DND-41 (cell line): ENCODE results near the gene HDDC3.

Experiments
- ATAC-seq: fragments of 200-7000 bp; cut with Tn5 transposase; 3 replicates; pipeline ENCODE4 v1.9.1; 2021; ENCODE audit warnings: low read depth; ENCODE audit not compliant: insufficient read depth
- DNase-seq: peaks from one replicate; pipeline ENCODE4 v3.0.0-alpha.2; 2020
- H2AFZ ChIP-seq: 2 replicates; pipeline ENCODE4 v1.6.0; 2012; ENCODE audit warnings: low read depth, low read length
- H3K27ac ChIP-seq: 2 replicates; pipeline ENCODE4 v1.5.1; 2012; ENCODE audit warnings: low read length, inconsistent platforms
- H3K27me3 ChIP-seq: fragments of 200-600 bp; sonication (generic); 2 replicates; pipeline ENCODE4 v1.6.0; 2012; ENCODE audit warnings: low read length, mild to moderate bottlenecking, inconsistent platforms; ENCODE audit not compliant: insufficient read depth, poor library complexity
- H3K36me3 ChIP-seq: 2 replicates; pipeline ENCODE4 v1.5.1; 2012; ENCODE audit warnings: low read length, inconsistent platforms; ENCODE audit not compliant: insufficient read depth
- H3K4me1 ChIP-seq: 2 replicates; pipeline ENCODE4 v1.5.1; 2012; ENCODE audit warnings: mild to moderate bottlenecking, low read length; ENCODE audit not compliant: insufficient read depth
- H3K4me2 ChIP-seq: 2 replicates; pipeline ENCODE4 v1.6.0; 2012; ENCODE audit warnings: mild to moderate bottlenecking, moderate library complexity, low read length, inconsistent platforms; ENCODE audit not compliant: insufficient read depth
- H3K4me3 ChIP-seq, 2 experiments: fragments of 200-600 bp in 1 of 2; shearing (Covaris generic) in 1 of 2; 2 replicates each; pipeline ENCODE4 v1.5.1; 2012 to 2016; ENCODE audit warnings: inconsistent platforms in 2 of 2, low read length in 2 of 2, mild to moderate bottlenecking in 2 of 2, low read depth in 1 of 2, moderate library complexity in 1 of 2
- H3K79me2 ChIP-seq: 2 replicates; pipeline ENCODE4 v1.6.0; 2012; ENCODE audit warnings: low read length, inconsistent platforms; ENCODE audit not compliant: insufficient read depth
- H3K9ac ChIP-seq: 2 replicates; pipeline ENCODE4 v1.6.0; 2012; ENCODE audit warnings: low read depth, mild to moderate bottlenecking, inconsistent platforms, low read length, moderate library complexity
- H3K9me3 ChIP-seq: 2 replicates; pipeline ENCODE4 v1.5.1; 2012; ENCODE audit warnings: low read length, moderate library complexity, mild to moderate bottlenecking, inconsistent platforms; ENCODE audit not compliant: insufficient read depth, severe bottlenecking
- H4K20me1 ChIP-seq: 2 replicates; pipeline ENCODE4 v1.6.0; 2012; ENCODE audit warnings: low read length; ENCODE audit not compliant: insufficient read depth
- EZH2 ChIP-seq: IDR thresholded peaks from 3 replicates; pipeline ENCODE4 v1.6.1; 2012; ENCODE audit warnings: borderline replicate concordance, low read depth, mild to moderate bottlenecking, moderate library complexity, low read length, inconsistent platforms; ENCODE audit not compliant: severe bottlenecking
- TF ChIP-seq, protein P1 (sequence below): IDR thresholded peaks from 2 replicates; pipeline ENCODE4 v1.5.1; 2012; ENCODE audit warnings: borderline replicate concordance, low read length, moderate library complexity, mild to moderate bottlenecking; ENCODE audit not compliant: poor library complexity, severe bottlenecking; ENCODE audit errors: extremely low read depth

The HDDC3 gene

GRCh38 chr15:90889736-90890456 lies 42.5 kb downstream of the HDDC3 start:
- Histone ChIP-seq H3K36me3 (no peaks in the 10 kb centered on the region), H3K9ac (no peak overlapping the region)

GRCh38 chr15:90889313-90889730 lies 43.0 kb downstream of the HDDC3 start:
- peaks cover 6% of the 10 kb centered on the region; the same call in 1 of the 2 replicates for H4K20me1 ChIP-seq
- no peak overlapping the region for H3K4me2 ChIP-seq
- TF ChIP-seq, protein P1, sequence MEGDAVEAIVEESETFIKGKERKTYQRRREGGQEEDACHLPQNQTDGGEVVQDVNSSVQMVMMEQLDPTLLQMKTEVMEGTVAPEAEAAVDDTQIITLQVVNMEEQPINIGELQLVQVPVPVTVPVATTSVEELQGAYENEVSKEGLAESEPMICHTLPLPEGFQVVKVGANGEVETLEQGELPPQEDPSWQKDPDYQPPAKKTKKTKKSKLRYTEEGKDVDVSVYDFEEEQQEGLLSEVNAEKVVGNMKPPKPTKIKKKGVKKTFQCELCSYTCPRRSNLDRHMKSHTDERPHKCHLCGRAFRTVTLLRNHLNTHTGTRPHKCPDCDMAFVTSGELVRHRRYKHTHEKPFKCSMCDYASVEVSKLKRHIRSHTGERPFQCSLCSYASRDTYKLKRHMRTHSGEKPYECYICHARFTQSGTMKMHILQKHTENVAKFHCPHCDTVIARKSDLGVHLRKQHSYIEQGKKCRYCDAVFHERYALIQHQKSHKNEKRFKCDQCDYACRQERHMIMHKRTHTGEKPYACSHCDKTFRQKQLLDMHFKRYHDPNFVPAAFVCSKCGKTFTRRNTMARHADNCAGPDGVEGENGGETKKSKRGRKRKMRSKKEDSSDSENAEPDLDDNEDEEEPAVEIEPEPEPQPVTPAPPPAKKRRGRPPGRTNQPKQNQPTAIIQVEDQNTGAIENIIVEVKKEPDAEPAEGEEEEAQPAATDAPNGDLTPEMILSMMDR = no peak
- TF ChIP-seq EZH2 = no peak
- no peaks in the 10 kb centered on the region for H3K27me3 ChIP-seq
- H3K9ac ChIP-seq = no peak overlapping the region
- DNase-seq = peak; percentile 52
- H3K9me3 ChIP-seq = no peaks in the 10 kb centered on the region
- no peak overlapping the region for H3K4me3 ChIP-seq
- H3K4me1 ChIP-seq = peaks cover 22% of the 10 kb centered on the region
- no peak overlapping the region for H3K27ac ChIP-seq
- no peaks in the 10 kb centered on the region for H3K79me2 ChIP-seq
- H3K36me3 ChIP-seq = no peaks in the 10 kb centered on the region
- peak; percentile 74 for ATAC-seq
- no peak overlapping the region for H2AFZ ChIP-seq

More at GRCh38 chr15:90889736-90890456, 42.5 kb downstream of the HDDC3 start:
- no peak for TF ChIP-seq EZH2
- TF ChIP-seq, protein P1 = no peak
- H3K27ac ChIP-seq = no peak overlapping the region
- DNase-seq = peak; percentile 59
- peaks cover 22% of the 10 kb centered on the region for H3K4me1 ChIP-seq
- no peak overlapping the region for H2AFZ ChIP-seq
- peak; percentile 75 for ATAC-seq
- no peaks in the 10 kb centered on the region for H3K27me3 ChIP-seq
- H3K79me2 ChIP-seq = no peaks in the 10 kb centered on the region
- H3K4me3 ChIP-seq = no peak overlapping the region
- H3K9me3 ChIP-seq = no peaks in the 10 kb centered on the region
- peaks cover 4% of the 10 kb centered on the region; the same call in 1 of the 2 replicates for H4K20me1 ChIP-seq
- H3K4me2 ChIP-seq = 0 out of 2 replicates have a peak overlapping the region, but pooled peaks have one; percentile 27

DNA sequence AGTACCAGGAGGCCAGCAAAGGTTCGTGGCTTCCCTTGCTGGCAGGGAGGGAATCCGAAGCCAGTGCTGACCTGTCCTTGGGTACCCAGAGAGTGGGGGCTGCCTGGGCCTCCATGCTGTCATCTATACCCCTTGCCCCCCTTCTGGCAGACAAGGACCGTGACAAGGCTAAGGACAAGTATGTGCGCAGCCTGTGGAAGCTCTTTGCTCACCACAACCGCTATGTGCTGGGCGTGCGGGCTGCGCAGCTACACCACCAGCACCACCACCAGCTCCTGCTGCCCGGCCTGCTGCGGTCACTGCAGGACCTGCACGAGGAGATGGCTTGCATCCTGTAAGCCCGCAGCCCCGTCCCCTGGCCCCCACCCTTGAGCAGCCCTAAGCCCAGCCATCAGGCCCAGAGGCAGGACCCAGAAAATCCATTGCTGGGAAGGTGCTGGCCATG lies 45.3 kb downstream of the HDDC3 start:
- H3K4me3 ChIP-seq = no peak overlapping the region
- peaks cover 17% of the 10 kb centered on the region for H3K4me1 ChIP-seq
- ATAC-seq = no peak
- H3K36me3 ChIP-seq = no peaks in the 10 kb centered on the region; the same call in 1 of the 2 replicates
- no peak overlapping the region for H3K4me2 ChIP-seq
- H3K9ac ChIP-seq = no peak overlapping the region
- H3K27me3 ChIP-seq = no peaks in the 10 kb centered on the region
- DNase-seq = no peak
- no peaks in the 10 kb centered on the region for H3K79me2 ChIP-seq
- peaks cover 6% of the 10 kb centered on the region; the same call in 1 of the 2 replicates for H4K20me1 ChIP-seq
- no peaks in the 10 kb centered on the region for H3K9me3 ChIP-seq
- TF ChIP-seq, protein P1 = no peak
- no peak for TF ChIP-seq EZH2
- H2AFZ ChIP-seq = no peak overlapping the region
- H3K27ac ChIP-seq = no peak overlapping the region
